HL-60 (cell line): ENCODE data around the gene LDLRAD3.

Experiments used
- CTCF ChIP-seq: IDR thresholded peaks from one replicate; pipeline ENCODE4 v1.5.1; 2011; ENCODE audit warnings: low read length, control low read depth, inconsistent platforms; ENCODE audit not compliant: insufficient read depth
- GABPA ChIP-seq: IDR thresholded peaks from 2 replicates; pipeline ENCODE4 v1.6.1; 2012; ENCODE audit warnings: low read depth
- POLR2AphosphoS5 ChIP-seq: IDR thresholded peaks from 2 replicates; pipeline ENCODE4 v1.6.1; 2012; ENCODE audit warnings: low read depth
- REST ChIP-seq: IDR thresholded peaks from 2 replicates; pipeline ENCODE4 v1.6.1; 2012; ENCODE audit warnings: low read depth; ENCODE audit not compliant: insufficient replicate concordance

- TF ChIP-seq CTCF (no peak), REST (no peak), GABPA (no peak), POLR2AphosphoS5 (no peak)
These were observed 30.8 kb upstream of the LDLRAD3 start for GRCh38 chr11:35912883-35913624.
